Ascending aorta (tissue), 2 donors: ENCODE results near the gene CCNO. TPM values are rescaled to one million over a fixed set of nuclear protein-coding genes. Genes with fewer than 3 reads are reported as not detected.

Source experiments
- DNase-seq, 2 donors: peaks; one replicate each; pipeline ENCODE4 v3.0.0-alpha.2; 2019; ENCODE audit warnings: low spot score in 2 of 2
- H3K27ac ChIP-seq, 2 donors: fragments of 200-600 bp; sonication (generic); one replicate each; pipeline ENCODE4 v1.5.1; 2016 to 2017; ENCODE audit warnings: mild to moderate bottlenecking in 1 of 2
- H3K27me3 ChIP-seq: fragments of 200-600 bp; sonication (generic); one replicate; pipeline ENCODE4 v1.5.1; 2017
- H3K36me3 ChIP-seq, 2 donors: fragments of 200-600 bp; sonication (generic); one replicate each; pipeline ENCODE4 v1.5.1; 2016
- H3K4me1 ChIP-seq, 2 donors: fragments of 200-600 bp; sonication (generic); one replicate each; pipeline ENCODE4 v1.5.1; 2016 to 2017; ENCODE audit warnings: mild to moderate bottlenecking in 1 of 2
- H3K4me3 ChIP-seq, 2 donors: fragments of 200-600 bp; sonication (generic); one replicate each; pipeline ENCODE4 v1.5.1; 2016 to 2017; ENCODE audit warnings: mild to moderate bottlenecking in 1 of 2
- H3K9me3 ChIP-seq, 2 donors: fragments of 200-600 bp; sonication (generic); one replicate each; pipeline ENCODE4 v1.5.1; 2016
- intact Hi-C: fragments of 100-400 bp; cut with DNase I; formaldehyde crosslinking; loops from one replicate; pipeline ENCODE4 v1.15.1; 2023
- total RNA-seq: library from RNA; depleted of rRNA; stranded (reverse); fragments of >200 nt; gene quantifications from one replicate; pipeline ENCODE4 v1.1.0, GENCODE V29; 2016
- TF ChIP-seq, protein P1 (sequence below), 3 experiments: fragments of 200-600 bp in 2 of 3; fragments of 450-650 bp in 1 of 3; sonication (generic) in 2 of 3; IDR thresholded peaks; one replicate each; pipeline ENCODE4 v1.5.1; 2016 to 2019; ENCODE audit warnings: antibody characterized with exemption in 3 of 3, mild to moderate bottlenecking in 1 of 3, moderate library complexity in 1 of 3

The CCNO gene
- total RNA-seq, 1 donor from 2014 or later, result 43.2 TPM

DNA sequence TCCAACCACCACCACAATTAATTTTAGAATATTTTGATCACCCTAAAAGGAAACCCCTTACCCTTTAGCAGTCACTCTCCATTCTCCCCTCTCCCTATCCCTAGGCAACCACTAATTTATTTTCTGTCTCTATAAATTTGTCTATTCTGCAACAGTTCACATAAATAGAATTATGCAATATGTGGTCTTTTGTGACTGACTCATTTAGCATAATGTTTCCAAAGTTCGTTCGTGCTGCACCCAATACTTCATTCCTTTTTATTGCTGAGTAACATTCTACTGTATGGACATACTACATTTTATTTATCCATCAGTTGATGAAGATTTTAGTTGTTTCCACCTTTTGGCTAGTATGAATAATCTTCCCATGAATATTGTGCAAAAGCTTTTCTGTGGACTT lies 42.2 kb downstream of the CCNO start:
- Histone ChIP-seq H3K27me3 (no peaks in the 10 kb centered on the region), H3K36me3 (no peaks in the 10 kb centered on the region), H3K27ac (no peak overlapping the region), H3K9me3 (no peaks in the 10 kb centered on the region), H3K4me1 (no peaks in the 10 kb centered on the region), H3K4me3 (no peak overlapping the region)
- DNase-seq, result no peak
- intact Hi-C loops, result no loop called here
- TF ChIP-seq, protein P1, sequence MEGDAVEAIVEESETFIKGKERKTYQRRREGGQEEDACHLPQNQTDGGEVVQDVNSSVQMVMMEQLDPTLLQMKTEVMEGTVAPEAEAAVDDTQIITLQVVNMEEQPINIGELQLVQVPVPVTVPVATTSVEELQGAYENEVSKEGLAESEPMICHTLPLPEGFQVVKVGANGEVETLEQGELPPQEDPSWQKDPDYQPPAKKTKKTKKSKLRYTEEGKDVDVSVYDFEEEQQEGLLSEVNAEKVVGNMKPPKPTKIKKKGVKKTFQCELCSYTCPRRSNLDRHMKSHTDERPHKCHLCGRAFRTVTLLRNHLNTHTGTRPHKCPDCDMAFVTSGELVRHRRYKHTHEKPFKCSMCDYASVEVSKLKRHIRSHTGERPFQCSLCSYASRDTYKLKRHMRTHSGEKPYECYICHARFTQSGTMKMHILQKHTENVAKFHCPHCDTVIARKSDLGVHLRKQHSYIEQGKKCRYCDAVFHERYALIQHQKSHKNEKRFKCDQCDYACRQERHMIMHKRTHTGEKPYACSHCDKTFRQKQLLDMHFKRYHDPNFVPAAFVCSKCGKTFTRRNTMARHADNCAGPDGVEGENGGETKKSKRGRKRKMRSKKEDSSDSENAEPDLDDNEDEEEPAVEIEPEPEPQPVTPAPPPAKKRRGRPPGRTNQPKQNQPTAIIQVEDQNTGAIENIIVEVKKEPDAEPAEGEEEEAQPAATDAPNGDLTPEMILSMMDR (IDR thresholded peaks at IDR 0.05), result no peak

- Histone ChIP-seq H3K4me1 (no peaks in the 10 kb centered on the region), H3K36me3 (no peaks in the 10 kb centered on the region), H3K27me3 (no peaks in the 10 kb centered on the region), H3K4me3 (no peak overlapping the region), H3K27ac (no peak overlapping the region), H3K9me3 (no peaks in the 10 kb centered on the region)
- intact Hi-C loops, result no loop called here
- no peak for DNase-seq
- TF ChIP-seq, protein P1 (IDR thresholded peaks at IDR 0.05), result no peak
Measured at GRCh38 chr5:55188656-55189540, 44.5 kb downstream of the CCNO start.

DNA sequence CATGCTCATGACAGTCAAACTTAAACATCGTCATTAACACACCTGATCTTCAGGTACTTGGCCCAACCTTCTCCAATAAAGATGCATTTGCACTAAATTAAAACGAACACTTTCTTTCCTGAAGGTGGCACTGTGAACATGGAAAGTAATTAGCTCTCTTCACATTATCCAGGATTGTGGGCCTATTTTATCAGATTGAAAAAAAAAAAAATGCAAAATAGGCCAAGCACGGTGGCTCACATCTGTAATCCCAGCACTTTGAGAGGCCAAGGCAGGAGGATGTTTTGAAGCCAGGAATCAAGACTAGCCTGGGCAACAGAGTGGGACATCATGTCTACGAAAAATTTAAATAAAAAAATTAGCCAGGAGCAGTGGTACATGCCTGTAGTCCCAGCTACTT lies 46.0 kb downstream of the CCNO start:
- TF ChIP-seq, protein P1 (IDR thresholded peaks at IDR 0.05), result no peak
- H3K4me1 ChIP-seq, result no peaks in the 10 kb centered on the region
- no peak overlapping the region for H3K27ac ChIP-seq
- intact Hi-C loops, result no loop called here
- no peaks in the 10 kb centered on the region for H3K36me3 ChIP-seq
- no peaks in the 10 kb centered on the region for H3K9me3 ChIP-seq
- H3K4me3 ChIP-seq, result no peak overlapping the region
- no peaks in the 10 kb centered on the region for H3K27me3 ChIP-seq
- no peak for DNase-seq

Other genes with a start within 250 kb of the CCNO start
- not detected for gene ESM1, start 248.0 kb downstream of the CCNO start, total RNA-seq
- not detected for gene GZMK, start 209.4 kb downstream of the CCNO start, total RNA-seq
- not detected for gene GZMA, start 131.0 kb downstream of the CCNO start, total RNA-seq
- 27.9 TPM for gene GPX8, start 73.4 kb downstream of the CCNO start, total RNA-seq
- not detected for gene CDC20B, start 60.4 kb downstream of the CCNO start, total RNA-seq
- not detected for gene MCIDAS, start 6.3 kb downstream of the CCNO start, total RNA-seq
- gene DHX29, start 74.1 kb upstream of the CCNO start, total RNA-seq, result 11.3 TPM
- 17.1 TPM for gene MTREX, start 74.4 kb upstream of the CCNO start, total RNA-seq